GM23248 (cell line): ENCODE results near the gene HOXC9.

ENCODE experiments used
- EZH2 ChIP-seq: fragments of 200-600 bp; sonication (generic); IDR thresholded peaks from 2 replicates; pipeline ENCODE4 v1.6.1; 2018; ENCODE audit warnings: antibody characterized with exemption, mild to moderate bottlenecking; ENCODE audit not compliant: insufficient read depth, poor library complexity, severe bottlenecking
- EZH2phosphoT487 ChIP-seq: fragments of 200-600 bp; sonication (generic); IDR thresholded peaks from 2 replicates; pipeline ENCODE4 v1.6.1; 2018; ENCODE audit warnings: antibody characterized with exemption, moderate library complexity, mild to moderate bottlenecking, low read depth; ENCODE audit not compliant: insufficient read depth

- peak; percentile 29 for TF ChIP-seq EZH2
- TF ChIP-seq EZH2phosphoT487, result peak; percentile 73; the same call in 1 of the 2 replicates
These were observed 22.1 kb upstream of the HOXC9 start for GRCh38 chr12:53977596-53978445.
